IMR-90 (cell line): ENCODE data around the gene CDK17. TPM values are rescaled to one million over a fixed set of nuclear protein-coding genes. Genes with fewer than 3 reads are reported as not detected.

ENCODE experiments used
- ATAC-seq: fragments of 200-7000 bp; cut with Tn5 transposase; 2 replicates; pipeline ENCODE4 v1.9.1; 2020; ENCODE audit warnings: low read depth, mild to moderate bottlenecking, moderate library complexity
- BruUV-seq: library from RNA; stranded (reverse); fragments of 400-500 nt; replicated peaks from 2 replicates; lab custom pipeline; 2021; lab: Mats Ljungman, UMichigan
- CTCF ChIA-PET: fragments of 300-600 bp; formaldehyde crosslinking; extraction: SDS; loops from one replicate; lab custom pipeline; 2021; ENCODE audit warnings: antibody characterized with exemption; lab: Yijun Ruan, JAX
- POLR2A ChIA-PET: fragments of 300-600 bp; sonication (Branson Sonifier 250); formaldehyde crosslinking; loops from one replicate; lab custom pipeline; 2022; ENCODE audit warnings: antibody characterized with exemption; ENCODE audit not compliant: unreplicated experiment; lab: Charles Lee
- DNase-seq: peaks from one replicate; pipeline ENCODE4 v3.0.0; 2013
- H2AFZ ChIP-seq: replicated peaks from 2 replicates; pipeline ENCODE3; 2013; ENCODE audit warnings: low read length, mild to moderate bottlenecking; ENCODE audit not compliant: poor library complexity
- H2AK5ac ChIP-seq: 2 replicates; pipeline ENCODE4 v1.6.1; 2013; ENCODE audit warnings: low read depth, low read length, inconsistent platforms
- H2AK9ac ChIP-seq: replicated peaks from 2 replicates; pipeline ENCODE3; 2013; ENCODE audit warnings: mild to moderate bottlenecking, low read depth, low read length, moderate library complexity; ENCODE audit not compliant: poor library complexity
- H2BK120ac ChIP-seq: 2 replicates; pipeline ENCODE4 v1.6.1; 2013; ENCODE audit warnings: low read depth, low read length, inconsistent platforms
- H2BK15ac ChIP-seq: 3 replicates; pipeline ENCODE4 v1.6.1; 2013; ENCODE audit warnings: low read depth, low read length, inconsistent platforms
- H2BK20ac ChIP-seq: 2 replicates; pipeline ENCODE4 v1.6.1; 2013; ENCODE audit warnings: low read depth, mild to moderate bottlenecking, inconsistent platforms, low read length, moderate library complexity
- H2BK5ac ChIP-seq: 2 replicates; pipeline ENCODE4 v1.6.1; 2013; ENCODE audit warnings: mild to moderate bottlenecking, low read depth, low read length, inconsistent platforms; ENCODE audit not compliant: poor library complexity, severe bottlenecking
- H3K14ac ChIP-seq: replicated peaks from 2 replicates; pipeline ENCODE4 v1.6.1; 2013; ENCODE audit warnings: low read depth, low read length, inconsistent platforms
- H3K18ac ChIP-seq: 2 replicates; pipeline ENCODE4 v1.6.1; 2013; ENCODE audit warnings: low read depth, low read length, control low read depth
- H3K23ac ChIP-seq: 2 replicates; pipeline ENCODE4 v1.6.1; 2013; ENCODE audit warnings: low read depth, low read length, inconsistent platforms
- H3K27ac ChIP-seq: 2 replicates; pipeline ENCODE4 v1.5.1; 2013; ENCODE audit warnings: mild to moderate bottlenecking, control low read depth, low read length; ENCODE audit not compliant: insufficient read depth
- H3K27me3 ChIP-seq: 2 replicates; pipeline ENCODE4 v1.6.1; 2013; ENCODE audit warnings: low read length; ENCODE audit not compliant: control insufficient read depth, insufficient read depth
- H3K36me3 ChIP-seq: 2 replicates; pipeline ENCODE4 v1.6.1; 2013; ENCODE audit warnings: low read length, mixed read lengths; ENCODE audit not compliant: control insufficient read depth, insufficient read depth
- H3K4ac ChIP-seq: 2 replicates; pipeline ENCODE4 v1.6.1; 2013; ENCODE audit warnings: low read depth, low read length, inconsistent platforms
- H3K4me1 ChIP-seq: 2 replicates; pipeline ENCODE4 v1.6.1; 2013; ENCODE audit warnings: low read length, mixed read lengths; ENCODE audit not compliant: control insufficient read depth, insufficient read depth
- H3K4me2 ChIP-seq: 2 replicates; pipeline ENCODE4 v1.6.1; 2013; ENCODE audit warnings: low read depth, mild to moderate bottlenecking, control low read depth, low read length, moderate library complexity
- H3K4me3 ChIP-seq: 2 replicates; pipeline ENCODE4 v1.5.1; 2013; ENCODE audit warnings: low read depth, mild to moderate bottlenecking, control low read depth, low read length, moderate library complexity; ENCODE audit not compliant: insufficient read depth
- H3K56ac ChIP-seq: 2 replicates; pipeline ENCODE4 v1.6.1; 2013; ENCODE audit warnings: low read length, inconsistent platforms; ENCODE audit not compliant: insufficient read depth; ENCODE audit errors: extremely low read depth
- H3K79me1 ChIP-seq, 2 experiments: 2 replicates each; pipeline ENCODE4 v1.6.1; 2013; ENCODE audit warnings: low read length in 2 of 2, inconsistent platforms in 1 of 2, low read depth in 1 of 2
- H3K9ac ChIP-seq: 2 replicates; pipeline ENCODE4 v1.6.1; 2013; ENCODE audit warnings: low read depth, low read length, control low read depth
- H3K9me1 ChIP-seq: 2 replicates; pipeline ENCODE4 v1.6.1; 2013; ENCODE audit warnings: low read length, inconsistent platforms; ENCODE audit not compliant: insufficient read depth
- H3K9me3 ChIP-seq: 2 replicates; pipeline ENCODE4 v1.6.1; 2013; ENCODE audit warnings: low read length; ENCODE audit not compliant: control insufficient read depth, insufficient read depth
- H4K20me1 ChIP-seq: 2 replicates; pipeline ENCODE4 v1.6.1; 2013; ENCODE audit warnings: low read length, inconsistent platforms; ENCODE audit not compliant: insufficient read depth
- H4K5ac ChIP-seq: 2 replicates; pipeline ENCODE4 v1.6.1; 2013; ENCODE audit warnings: mild to moderate bottlenecking, low read depth, low read length, control low read depth
- H4K8ac ChIP-seq, 2 experiments: 2 replicates each; pipeline ENCODE4 v1.6.1; 2013; ENCODE audit warnings: low read depth in 2 of 2, low read length in 2 of 2, control low read depth in 1 of 2, inconsistent platforms in 1 of 2
- H4K91ac ChIP-seq: 2 replicates; pipeline ENCODE4 v1.6.1; 2013; ENCODE audit warnings: low read depth, low read length, inconsistent platforms; ENCODE audit not compliant: insufficient read depth
- CEBPB ChIP-seq: IDR thresholded peaks from 2 replicates; pipeline ENCODE4 v1.6.1; 2012; ENCODE audit warnings: low read depth, low read length, improper control_type of control experiment
- CHD1 ChIP-seq: IDR thresholded peaks from 2 replicates; pipeline ENCODE4 v1.6.1; 2012; ENCODE audit warnings: low read depth, low read length, improper control_type of control experiment
- CTCF ChIP-seq: conservative IDR thresholded peaks from 2 replicates; pipeline ENCODE4 v1.5.1; 2012; ENCODE audit warnings: mild to moderate bottlenecking, low read depth, low read length, improper control_type of control experiment
- FOS ChIP-seq: fragments of 150-350 bp; IDR thresholded peaks from 2 replicates; pipeline ENCODE4 v1.6.1; 2016; ENCODE audit warnings: low read depth, low read length
- MAFK ChIP-seq: IDR thresholded peaks from 2 replicates; pipeline ENCODE4 v1.6.1; 2012; ENCODE audit warnings: low read depth, low read length, improper control_type of control experiment
- MAZ ChIP-seq: IDR thresholded peaks from 2 replicates; pipeline ENCODE4 v1.6.1; 2012; ENCODE audit warnings: low read depth, mild to moderate bottlenecking, low read length, improper control_type of control experiment, moderate library complexity, borderline replicate concordance
- MXI1 ChIP-seq: IDR thresholded peaks from 2 replicates; pipeline ENCODE4 v1.6.1; 2012; ENCODE audit warnings: low read depth, mild to moderate bottlenecking, low read length, moderate library complexity, borderline replicate concordance
- NFE2L2 ChIP-seq: fragments of 150-350 bp; IDR thresholded peaks from 2 replicates; pipeline ENCODE4 v1.6.1; 2016; ENCODE audit warnings: low read depth, mild to moderate bottlenecking, low read length
- POLR2A ChIP-seq: IDR thresholded peaks from 2 replicates; pipeline ENCODE4 v1.6.1; 2012; ENCODE audit warnings: mild to moderate bottlenecking, low read depth, low read length
- RAD21 ChIP-seq: IDR thresholded peaks from 2 replicates; pipeline ENCODE4 v1.6.1; 2012; ENCODE audit warnings: low read length, improper control_type of control experiment
- RCOR1 ChIP-seq: IDR thresholded peaks from 2 replicates; pipeline ENCODE4 v1.6.1; 2012; ENCODE audit warnings: mild to moderate bottlenecking, low read length, improper control_type of control experiment; ENCODE audit not compliant: insufficient replicate concordance
- RFX5 ChIP-seq: IDR thresholded peaks from 2 replicates; pipeline ENCODE4 v1.8.0; 2012; ENCODE audit warnings: low read depth, mild to moderate bottlenecking, low read length, moderate library complexity
- SMC3 ChIP-seq: fragments of 150-350 bp; IDR thresholded peaks from 2 replicates; pipeline ENCODE4 v1.6.1; 2016; ENCODE audit warnings: low read depth, mild to moderate bottlenecking, antibody characterized with exemption, low read length, moderate library complexity
- WGBS, 2 experiments: methylation state at CpG; one replicate each; pipeline versions ENCODE4 v1.1.5 to v1.1.7; 2013; ENCODE audit warnings: missing lambda C conversion rate in 2 of 2; ENCODE audit not compliant: insufficient read length in 1 of 2; ENCODE audit errors: extremely low coverage in 2 of 2; 5-methylcytosine and 5-hydroxymethylcytosine counted together
- dilution Hi-C: fragments of 300-500 bp; cut with HindIII; formaldehyde crosslinking; loops from one replicate; pipeline ENCODE4 v1.14.3; 2018; ENCODE audit warnings: low sequenced_read_pairs; ENCODE audit not compliant: unreplicated experiment
- in situ Hi-C: fragments of 300-500 bp; cut with MboI; formaldehyde crosslinking; loops from 3 replicates; pipeline ENCODE4 v1.14.3; 2019; ENCODE audit warnings: low sequenced_read_pairs, inconsistent platforms, mixed read lengths
- intact Hi-C: fragments of 100-400 bp; cut with micrococcal nuclease; formaldehyde crosslinking; loops from 2 replicates; pipeline ENCODE4 v1.10.0; 2022
- polyA plus RNA-seq, 3 experiments: library from polyadenylated mRNA; depleted of rRNA; stranded (reverse); fragments of >200 nt; gene quantifications; 2 replicates each; pipeline ENCODE4 v1.2.3, GENCODE V29; 2012; ENCODE audit warnings: low replicate concordance in 1 of 3
- total RNA-seq: library from RNA; depleted of rRNA; stranded (reverse); fragments of >200 nt; gene quantifications from 2 replicates; pipeline ENCODE4 v1.2.3, GENCODE V29; 2012
- TF ChIP-seq, protein P1 (sequence below): fragments of 150-350 bp; IDR thresholded peaks from 2 replicates; pipeline ENCODE4 v1.6.1; 2016; ENCODE audit warnings: low read depth, mild to moderate bottlenecking, low read length, moderate library complexity, borderline replicate concordance
- TF ChIP-seq, protein P2 (sequence below): fragments of 150-350 bp; IDR thresholded peaks from 2 replicates; pipeline ENCODE4 v1.6.1; 2017; ENCODE audit warnings: mild to moderate bottlenecking, antibody characterized with exemption, low read length, low read depth

Gene CDK17
- total and polyA plus RNA-seq, 2 of the 4 experiments (the other 2 are of a cell fraction) = 14.5 to 50.2 TPM

GRCh38 chr12:96327346-96327745, 72.9 kb downstream of the CDK17 start:
- H4K8ac ChIP-seq = no peak overlapping the region

More at GRCh38 chr12:96327346-96327745, 72.9 kb downstream of the CDK17 start:
- Histone ChIP-seq H3K9ac (no peak overlapping the region), H2AK5ac (no peak overlapping the region), H3K4me1 (no peaks in the 10 kb centered on the region), H3K23ac (no peak overlapping the region), H3K79me1 (peaks cover 47 to 51% of the 10 kb centered on the region in 2 experiments), H2AFZ (no peak overlapping the region), H2AK9ac (no peak overlapping the region), H2BK120ac (no peak overlapping the region), H3K27ac (no peak overlapping the region), H3K9me3 (no peaks in the 10 kb centered on the region), H3K9me1 (peaks cover 9% of the 10 kb centered on the region; the same call in 1 of the 2 replicates), H3K4ac (no peak overlapping the region), H2BK20ac (no peak overlapping the region), H3K4me2 (no peak overlapping the region), H3K56ac (no peak overlapping the region), H4K91ac (no peak overlapping the region), H4K5ac (no peak overlapping the region), H3K36me3 (peaks cover 17% of the 10 kb centered on the region), H3K18ac (no peak overlapping the region), H2BK15ac (no peak overlapping the region), H2BK5ac (no peak overlapping the region), H3K27me3 (no peaks in the 10 kb centered on the region), H4K20me1 (peaks cover 23% of the 10 kb centered on the region), H3K4me3 (no peak overlapping the region), H3K14ac (0 out of 2 replicates have a peak overlapping the region, but pooled peaks have one; percentile 25)
- intact Hi-C loops (no loop called here), dilution Hi-C loops (no loop called here), in situ Hi-C loops (no loop called here)
- BruUV-seq = no TSS peak
- ChIA-PET POLR2A (interaction anchor here (0.5 kb wide), 1 partner anchor 51 kb away, joined by 3 read pairs; no protein-coding TSS in a partner anchor), CTCF (no interaction called here)
- DNase-seq (no peak), ATAC-seq (no peak)
- TF ChIP-seq CHD1 = no peak
- no peak for TF ChIP-seq FOS
- TF ChIP-seq, protein P1, sequence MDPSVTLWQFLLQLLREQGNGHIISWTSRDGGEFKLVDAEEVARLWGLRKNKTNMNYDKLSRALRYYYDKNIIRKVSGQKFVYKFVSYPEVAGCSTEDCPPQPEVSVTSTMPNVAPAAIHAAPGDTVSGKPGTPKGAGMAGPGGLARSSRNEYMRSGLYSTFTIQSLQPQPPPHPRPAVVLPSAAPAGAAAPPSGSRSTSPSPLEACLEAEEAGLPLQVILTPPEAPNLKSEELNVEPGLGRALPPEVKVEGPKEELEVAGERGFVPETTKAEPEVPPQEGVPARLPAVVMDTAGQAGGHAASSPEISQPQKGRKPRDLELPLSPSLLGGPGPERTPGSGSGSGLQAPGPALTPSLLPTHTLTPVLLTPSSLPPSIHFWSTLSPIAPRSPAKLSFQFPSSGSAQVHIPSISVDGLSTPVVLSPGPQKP = no peak
- TF ChIP-seq MXI1 = no peak
- TF ChIP-seq NFE2L2 = no peak
- TF ChIP-seq, protein P2, sequence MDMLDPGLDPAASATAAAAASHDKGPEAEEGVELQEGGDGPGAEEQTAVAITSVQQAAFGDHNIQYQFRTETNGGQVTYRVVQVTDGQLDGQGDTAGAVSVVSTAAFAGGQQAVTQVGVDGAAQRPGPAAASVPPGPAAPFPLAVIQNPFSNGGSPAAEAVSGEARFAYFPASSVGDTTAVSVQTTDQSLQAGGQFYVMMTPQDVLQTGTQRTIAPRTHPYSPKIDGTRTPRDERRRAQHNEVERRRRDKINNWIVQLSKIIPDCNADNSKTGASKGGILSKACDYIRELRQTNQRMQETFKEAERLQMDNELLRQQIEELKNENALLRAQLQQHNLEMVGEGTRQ = no peak
- TF ChIP-seq RFX5 = no peak
- TF ChIP-seq MAZ = no peak
- no peak for TF ChIP-seq RAD21
- no peak for TF ChIP-seq POLR2A
- no peak for TF ChIP-seq MAFK
- no peak for TF ChIP-seq CEBPB
- TF ChIP-seq RCOR1 = no peak
- TF ChIP-seq CTCF = no peak
- no peak for TF ChIP-seq SMC3
- WGBS, 2 experiments = no CpG with 5 or more reads among the region's 1 CpG
